Spinal cord (tissue), 10 donors: Measurements from ENCODE around the gene SEZ6. TPM values are rescaled to one million over a fixed set of nuclear protein-coding genes. Genes with fewer than 3 reads are reported as not detected.
A peak's percentile ranks its signal among the peaks of the same experiment; 100 is the strongest.

Experiments used
- DNase-seq, 6 donors: peaks; one replicate each; pipeline versions ENCODE4 v3.0.0 to v3.0.0-alpha.2; 2013 to 2015; ENCODE audit warnings: low spot score in 6 of 6, low read depth in 4 of 6
- H3K27ac ChIP-seq: one replicate; pipeline ENCODE4 v1.5.1; 2013; ENCODE audit warnings: low read depth, low read length, control low read depth
- H3K27me3 ChIP-seq: one replicate; pipeline ENCODE4 v1.6.1; 2013; ENCODE audit warnings: low read length; ENCODE audit not compliant: control insufficient read depth, insufficient read depth
- H3K36me3 ChIP-seq: one replicate; pipeline ENCODE4 v1.6.1; 2013; ENCODE audit warnings: low read length; ENCODE audit not compliant: control insufficient read depth, insufficient read depth
- H3K4me1 ChIP-seq: one replicate; pipeline ENCODE4 v1.6.1; 2013; ENCODE audit warnings: low read length; ENCODE audit not compliant: control insufficient read depth, insufficient read depth
- H3K4me3 ChIP-seq: one replicate; pipeline ENCODE4 v1.5.1; 2013; ENCODE audit warnings: low read depth, low read length, control low read depth
- H3K9me3 ChIP-seq: one replicate; pipeline ENCODE4 v1.6.1; 2013; ENCODE audit warnings: low read length; ENCODE audit not compliant: control insufficient read depth, insufficient read depth
- WGBS: methylation state at CpG from one replicate; pipeline ENCODE4 v1.1.5; 2013; ENCODE audit warnings: missing lambda C conversion rate; ENCODE audit not compliant: insufficient coverage; 5-methylcytosine and 5-hydroxymethylcytosine counted together
- polyA plus RNA-seq, 2 donors: library from polyadenylated mRNA; unstranded; fragments of 120-200 nt; gene quantifications; one replicate each; pipeline ENCODE4 v1.2.1, GENCODE V29; 2013; ENCODE audit not compliant: insufficient read length in 2 of 2
- total RNA-seq, 2 donors: library from RNA; depleted of rRNA in 1 of 2; stranded (reverse); fragments of 120-200 nt in 1 of 2; fragments of >200 nt in 1 of 2; gene quantifications; one replicate each; pipeline versions ENCODE4 v1.2.3 to v1.2.4, GENCODE V29; 2013 to 2014
- donor health status: healthy.

SEZ6 gene
- total and polyA plus RNA-seq, 4 donors = 17.1 to 91.6 (median 55.1) TPM

- Histone ChIP-seq H3K4me3 (no peak overlapping the region), H3K36me3 (no peaks in the 10 kb centered on the region), H3K27ac (peak overlapping the region; percentile 57), H3K27me3 (no peaks in the 10 kb centered on the region), H3K4me1 (peaks cover 60% of the 10 kb centered on the region), H3K9me3 (peaks cover 9% of the 10 kb centered on the region)
- WGBS = 4% methylated on average over 12 of the region's 15 CpGs
- peak in 2 of 6 donors; percentile 86 to 88 for DNase-seq
Observed at GRCh38 chr17:29038085-29038795, 32.4 kb upstream of the SEZ6 start.

DNA sequence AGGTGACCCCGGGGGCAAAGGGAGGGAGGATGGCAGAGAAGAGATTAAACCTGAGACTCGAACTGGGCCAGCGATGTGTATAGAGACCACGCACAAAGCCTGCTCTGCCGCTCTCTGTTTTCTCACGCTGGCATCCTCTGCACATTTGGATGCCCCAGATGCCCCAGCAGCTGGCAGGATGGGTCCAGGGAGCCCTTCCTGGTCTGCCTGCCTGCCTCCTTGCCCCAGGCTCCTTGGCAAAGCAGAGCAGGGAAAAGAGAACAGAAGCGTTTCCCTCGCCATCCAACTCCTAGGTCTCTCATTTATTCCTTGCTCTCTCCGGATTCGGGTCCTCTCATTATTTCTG is 31.9 kb upstream of the SEZ6 start:
- no peak overlapping the region for H3K4me3 ChIP-seq
- 22% methylated on average over 10 of the region's 10 CpGs for WGBS
- H3K36me3 ChIP-seq = no peaks in the 10 kb centered on the region
- H3K27me3 ChIP-seq = no peaks in the 10 kb centered on the region
- DNase-seq = peak in 1 of 6 donors; percentile 85
- peak overlapping the region; percentile 57 for H3K27ac ChIP-seq
- peaks cover 9% of the 10 kb centered on the region for H3K9me3 ChIP-seq
- H3K4me1 ChIP-seq = peaks cover 58% of the 10 kb centered on the region

DNA sequence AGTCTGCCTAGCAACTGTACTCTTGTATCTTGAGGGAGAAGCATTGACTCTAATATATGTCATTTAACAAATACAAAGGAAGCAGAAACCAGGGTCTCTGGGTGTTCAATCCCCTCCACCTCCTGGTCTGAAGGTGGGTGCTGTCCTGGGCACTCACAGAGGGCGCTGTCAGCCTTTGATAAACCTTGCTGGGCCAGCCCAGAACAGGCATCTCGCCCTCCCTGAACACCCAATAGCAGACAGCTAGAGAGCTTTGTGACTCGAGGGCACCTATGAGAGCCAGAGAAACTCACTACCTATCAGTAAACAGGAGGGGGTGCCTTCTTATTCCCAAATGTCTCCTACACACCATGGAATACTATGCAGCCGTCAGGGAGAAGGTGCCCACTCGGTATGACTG is 30.8 kb upstream of the SEZ6 start:
- no peak overlapping the region for H3K27ac ChIP-seq
- no peaks in the 10 kb centered on the region for H3K36me3 ChIP-seq
- no peak for DNase-seq
- no peak overlapping the region for H3K4me3 ChIP-seq
- H3K27me3 ChIP-seq = no peaks in the 10 kb centered on the region
- peaks cover 57% of the 10 kb centered on the region for H3K4me1 ChIP-seq
- 95% methylated on average over 2 of the region's 5 CpGs for WGBS
- peaks cover 9% of the 10 kb centered on the region for H3K9me3 ChIP-seq

- H3K27me3 ChIP-seq = no peaks in the 10 kb centered on the region
- no peak overlapping the region for H3K4me3 ChIP-seq
- no CpG with 5 or more reads among the region's 1 CpG for WGBS
- H3K27ac ChIP-seq = no peak overlapping the region
- H3K36me3 ChIP-seq = no peaks in the 10 kb centered on the region
- no peak for DNase-seq
- H3K4me1 ChIP-seq = peaks cover 47% of the 10 kb centered on the region
- H3K9me3 ChIP-seq = peaks cover 9% of the 10 kb centered on the region
Observed at GRCh38 chr17:29034510-29034909, 28.7 kb upstream of the SEZ6 start.

DNA sequence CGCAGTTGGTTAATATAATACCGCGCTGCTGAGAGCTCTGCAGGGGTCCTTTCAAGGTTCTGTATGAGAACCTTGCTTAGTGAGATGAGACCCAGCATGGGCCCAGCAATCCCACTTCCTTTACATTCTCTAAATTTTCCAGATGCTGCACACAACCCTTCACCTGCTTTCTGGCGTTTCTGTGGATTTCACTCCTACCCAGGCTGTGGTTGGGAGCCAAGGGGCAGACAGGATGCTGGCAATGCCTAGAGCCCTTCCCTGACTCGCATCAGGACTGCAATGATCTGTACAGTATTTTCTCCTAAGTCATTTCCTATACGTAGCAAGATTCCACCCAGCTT is 27.0 kb upstream of the SEZ6 start:
- H3K27ac ChIP-seq = no peak overlapping the region

DNA sequence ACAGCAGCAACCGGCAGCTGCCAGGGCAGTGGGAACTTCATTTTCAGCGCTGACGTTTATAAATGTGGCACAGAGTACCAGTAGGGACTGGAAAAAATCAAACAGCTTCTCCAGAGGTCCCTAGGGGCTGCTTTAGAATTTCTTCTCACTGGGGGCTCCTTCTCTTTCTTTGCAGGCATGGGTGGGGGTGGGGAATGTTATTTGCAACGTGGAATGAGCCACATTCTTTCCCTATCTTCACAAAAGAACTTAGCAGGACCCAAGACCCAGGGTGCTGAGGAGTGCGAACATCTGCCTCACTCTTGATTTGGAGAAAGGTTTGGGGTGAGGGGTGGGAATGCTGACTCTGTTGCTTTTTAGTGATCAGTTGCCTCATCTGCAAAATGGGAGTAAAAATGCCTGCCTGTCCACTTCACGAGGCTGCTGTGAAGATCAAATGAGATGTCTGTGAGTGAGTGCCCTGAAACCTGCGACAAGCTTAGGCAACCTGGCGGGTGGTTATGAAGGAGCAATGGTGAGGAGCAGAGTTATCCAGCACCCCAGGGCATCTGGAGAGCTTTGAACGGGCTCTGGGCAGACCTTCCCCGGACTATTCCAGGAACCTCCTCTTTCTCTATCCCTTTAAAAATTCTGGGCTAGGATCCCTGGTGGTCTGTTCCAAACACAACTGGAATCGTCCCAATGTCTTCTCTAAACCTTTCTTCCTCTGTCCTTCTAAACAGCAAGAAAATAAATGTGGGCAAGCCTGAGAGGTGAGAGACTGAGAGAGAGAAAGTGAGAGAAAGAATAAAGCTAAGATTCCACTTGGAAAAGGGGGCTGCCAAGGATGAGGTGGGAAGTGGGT is 26.4 kb upstream of the SEZ6 start:
- DNase-seq = peak in 2 of 6 donors; percentile 55 to 68
- 26% methylated on average over 7 of the region's 11 CpGs for WGBS

More for the DNA sequence above, 27.0 kb upstream of the SEZ6 start:
- no peaks in the 10 kb centered on the region for H3K27me3 ChIP-seq
- peaks cover 9% of the 10 kb centered on the region for H3K9me3 ChIP-seq
- H3K4me1 ChIP-seq = peaks cover 38% of the 10 kb centered on the region
- WGBS = 10% methylated on average over 1 of the region's 6 CpGs
- no peak overlapping the region for H3K4me3 ChIP-seq
- no peaks in the 10 kb centered on the region for H3K36me3 ChIP-seq
- peak in 1 of 6 donors; percentile 77 for DNase-seq

GRCh38 chr17:29031488-29031887 is 25.7 kb upstream of the SEZ6 start:
- Histone ChIP-seq H3K9me3 (peaks cover 9% of the 10 kb centered on the region), H3K4me1 (peaks cover 34% of the 10 kb centered on the region), H3K27ac (no peak overlapping the region), H3K27me3 (no peaks in the 10 kb centered on the region), H3K36me3 (no peaks in the 10 kb centered on the region), H3K4me3 (no peak overlapping the region)
- no peak for DNase-seq
- 55% methylated on average over 2 of the region's 5 CpGs for WGBS

More for the DNA sequence above, 26.4 kb upstream of the SEZ6 start:
- Histone ChIP-seq H3K27ac (no peak overlapping the region), H3K9me3 (peaks cover 9% of the 10 kb centered on the region), H3K36me3 (no peaks in the 10 kb centered on the region), H3K4me3 (no peak overlapping the region), H3K4me1 (peaks cover 38% of the 10 kb centered on the region), H3K27me3 (no peaks in the 10 kb centered on the region)

- H3K4me3 ChIP-seq = no peak overlapping the region
- peak in 1 of 6 donors; percentile 53 for DNase-seq
- 60% methylated on average over 2 of the region's 6 CpGs for WGBS
Observed at GRCh38 chr17:29024316-29024952, 18.6 kb upstream of the SEZ6 start.

GRCh38 chr17:29022074-29022473 is 16.2 kb upstream of the SEZ6 start:
- Histone ChIP-seq H3K9me3 (no peaks in the 10 kb centered on the region), H3K27me3 (no peaks in the 10 kb centered on the region)
- 95% methylated on average over 3 of the region's 7 CpGs for WGBS

More at GRCh38 chr17:29024316-29024952, 18.6 kb upstream of the SEZ6 start:
- Histone ChIP-seq H3K9me3 (no peaks in the 10 kb centered on the region), H3K27me3 (no peaks in the 10 kb centered on the region), H3K27ac (no peak overlapping the region), H3K36me3 (no peaks in the 10 kb centered on the region), H3K4me1 (peaks cover 30% of the 10 kb centered on the region)

More at GRCh38 chr17:29022074-29022473, 16.2 kb upstream of the SEZ6 start:
- no peak overlapping the region for H3K4me3 ChIP-seq
- no peaks in the 10 kb centered on the region for H3K36me3 ChIP-seq
- H3K4me1 ChIP-seq = peaks cover 22% of the 10 kb centered on the region
- DNase-seq = peak in 1 of 6 donors; percentile 63
- no peak overlapping the region for H3K27ac ChIP-seq
